Heart right ventricle (tissue), 16 donors: ENCODE results near the gene FLAD1. TPM values are rescaled to one million over a fixed set of nuclear protein-coding genes. Genes with fewer than 3 reads are reported as not detected.
A peak's percentile ranks its signal among the peaks of the same experiment; 100 is the strongest.

Source experiments
- ATAC-seq, 8 donors: fragments of 200-7000 bp; cut with Tn5 transposase; one replicate each; pipeline ENCODE4 v1.9.1; 2020; ENCODE audit warnings: mild to moderate bottlenecking in 8 of 8, moderate library complexity in 8 of 8, moderate number of reproducible peaks in 1 of 8
- DNase-seq, 2 donors: peaks; one replicate each; pipeline ENCODE4 v3.0.0-alpha.2; 2020
- H3K27ac ChIP-seq, 10 donors: fragments of 200-600 bp; sonication (generic) in 2 of 10; one replicate each; pipeline versions ENCODE4 v1.5.0 to v1.8.0; 2020 to 2022; ENCODE audit warnings: mild to moderate bottlenecking in 3 of 10
- H3K27me3 ChIP-seq, 7 donors: fragments of 200-600 bp; one replicate each; pipeline ENCODE4 v1.8.0; 2021 to 2022; ENCODE audit warnings: mild to moderate bottlenecking in 2 of 7
- H3K36me3 ChIP-seq, 9 donors: fragments of 200-600 bp; sonication (generic) in 1 of 9; one replicate each; pipeline versions ENCODE4 v1.5.0 to v1.8.0; 2020 to 2022; ENCODE audit warnings: mild to moderate bottlenecking in 2 of 9
- H3K4me1 ChIP-seq, 9 donors: fragments of 200-600 bp; sonication (generic) in 1 of 9; one replicate each; pipeline versions ENCODE4 v1.5.0 to v1.8.0; 2020 to 2022; ENCODE audit warnings: mild to moderate bottlenecking in 4 of 9
- H3K4me3 ChIP-seq, 10 donors: fragments of 200-600 bp; sonication (generic) in 2 of 10; one replicate each; pipeline versions ENCODE4 v1.5.0 to v1.8.0; 2020 to 2022; ENCODE audit warnings: mild to moderate bottlenecking in 7 of 10, moderate library complexity in 2 of 10
- H3K9me3 ChIP-seq, 11 donors: fragments of 200-600 bp in 10 of 11; sonication (generic) in 2 of 11; one replicate each; pipeline versions ENCODE4 v1.5.0 to v1.8.0; 2013 to 2022; ENCODE audit warnings: mild to moderate bottlenecking in 2 of 11, control low read depth in 1 of 11, moderate library complexity in 1 of 11
- CTCF ChIP-seq, 9 donors: fragments of 200-600 bp; sonication (generic) in 2 of 9; IDR thresholded peaks; one replicate each; pipeline versions ENCODE4 v1.5.0 to v1.8.0; 2021 to 2022; ENCODE audit warnings: antibody characterized with exemption in 9 of 9, mild to moderate bottlenecking in 5 of 9, moderate library complexity in 1 of 9
- WGBS, 2 donors: extraction: QIAGEN DNeasy Blood & Tissue Kit; methylation state at CpG; one replicate each; pipeline ENCODE4 v1.1.7; 2013; ENCODE audit warnings: inconsistent platforms in 1 of 2; 5-methylcytosine and 5-hydroxymethylcytosine counted together
- intact Hi-C, 10 donors: fragments of 100-400 bp; cut with DNase I; formaldehyde crosslinking; loops; one replicate each; pipeline versions ENCODE4 v1.11.1 to v1.14.2; 2022
- polyA plus RNA-seq, 2 donors: library from polyadenylated mRNA; stranded (reverse); fragments of 200-250 nt; gene quantifications; one replicate each; pipeline ENCODE4 v1.2.3, GENCODE V29; 2013
- total RNA-seq, 10 donors: library from RNA; stranded (reverse); fragmentation: NEBNext Ultra II Directional in 3 of 10; extraction: Animal tissue kit (Norgen Biotek cat#: 25700) in 3 of 10; gene quantifications; one replicate each; pipeline versions ENCODE4 v1.2.1 to v1.2.4, GENCODE V29; 2021 to 2023
- donor health status: Arrhythmogenic right ventricular cardiomyopathy.
- donor health status: ischemic (EF 13 %, LVEDD 7.1; RV severe dilation, severe dysfunction).
- donor health status: healthy with polysubstance abuse.
- donor health status: DM: no; HTN: yes; CAD: no.
- donor health status: DM: no; HTN: no; CAD: no.
- donor health status: ischemic (EF 25% LVEDD 6.9; RV normal size, moderate dysfunction).
- donor health status: ischemic (EF 25% LVEDD 5.7; RV mildly dilated, moderate dysfunction).
- donor health status: healthy.
- donor health status: DM: yes; HTN: yes; CAD: no.
- donor health status: Ischemic cardiomyopathy.
- donor health status: ischemic (EF 35%, LVEDD 5.7; RV mildly dilated, moderate dysfunction).
- donor health status: nonischemic (EF 11% LVEDD 7.7; RV severe dilation, severe dysfunction).
- donor health status: DM: yes; HTN: yes; CAD: no.
- donor health status: PGD.
- donor health status: ischemic (EF 29% LVEDD 5.4; RV normal size, mild dysfunction).
- donor health status: nonischemic (EF 23%, LVEDD 6.1; RV moderate dilation, normal function).

The FLAD1 gene
- total and polyA plus RNA-seq, 12 donors, result 20.1 to 41.6 (median 25.0) TPM

DNA sequence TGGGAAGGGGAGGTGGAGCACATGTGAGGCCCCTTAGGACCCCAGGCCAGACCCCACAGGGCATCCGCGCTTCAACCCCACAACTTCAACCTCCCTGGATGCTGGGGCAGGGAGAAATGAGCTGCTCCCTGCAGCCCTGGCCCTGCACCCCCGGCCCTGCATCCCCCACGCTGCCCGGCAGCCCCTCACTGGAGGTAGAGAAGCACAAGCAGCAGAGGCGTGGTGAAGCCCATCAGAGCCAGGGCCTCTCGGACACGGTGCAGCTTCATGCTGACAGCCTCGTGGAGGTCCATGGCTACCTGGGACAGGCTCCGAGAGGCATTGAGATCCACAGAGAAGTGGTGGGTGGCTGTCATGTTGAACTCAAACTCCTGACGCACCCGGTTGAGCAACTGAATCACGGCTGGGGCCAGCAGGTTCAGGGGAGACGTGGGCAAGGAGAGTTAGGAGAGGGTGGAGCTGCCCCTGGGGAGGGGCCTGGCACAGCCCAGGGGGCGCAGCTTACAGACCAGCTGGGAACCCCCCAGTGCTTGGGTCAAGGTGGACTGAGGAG is 47.2 kb downstream of the FLAD1 start:
- Histone ChIP-seq H3K9me3 (no peaks in the 10 kb centered on the region), H3K4me3 (no peak overlapping the region), H3K27ac (no peak overlapping the region), H3K36me3 (no peaks in the 10 kb centered on the region), H3K27me3 (no peaks in the 10 kb centered on the region), H3K4me1 (no peaks in the 10 kb centered on the region)
- WGBS, 2 donors, result 90 to 93% methylated on average over 15 of the region's 15 CpGs
- TF ChIP-seq CTCF (IDR thresholded peaks at IDR 0.05), result no peak
- intact Hi-C loops, result no loop called here
- DNase-seq, result no peak
- ATAC-seq, result peak in 1 of 8 donors; percentile 25

GRCh38 chr1:155030899-155031298 is 47.8 kb downstream of the FLAD1 start:
- WGBS, 2 donors, result 82 to 88% methylated on average over 11 of the region's 11 CpGs
- no peak for DNase-seq
- Histone ChIP-seq H3K27ac (no peak overlapping the region), H3K27me3 (no peaks in the 10 kb centered on the region), H3K4me3 (no peak overlapping the region), H3K4me1 (peaks cover 0 to 2% (median 0%) of the 10 kb centered on the region in 9 donors), H3K9me3 (no peaks in the 10 kb centered on the region), H3K36me3 (no peaks in the 10 kb centered on the region)
- no peak for ATAC-seq
- no peak for TF ChIP-seq CTCF (IDR thresholded peaks at IDR 0.05)
- intact Hi-C loops, result no loop called here

DNA sequence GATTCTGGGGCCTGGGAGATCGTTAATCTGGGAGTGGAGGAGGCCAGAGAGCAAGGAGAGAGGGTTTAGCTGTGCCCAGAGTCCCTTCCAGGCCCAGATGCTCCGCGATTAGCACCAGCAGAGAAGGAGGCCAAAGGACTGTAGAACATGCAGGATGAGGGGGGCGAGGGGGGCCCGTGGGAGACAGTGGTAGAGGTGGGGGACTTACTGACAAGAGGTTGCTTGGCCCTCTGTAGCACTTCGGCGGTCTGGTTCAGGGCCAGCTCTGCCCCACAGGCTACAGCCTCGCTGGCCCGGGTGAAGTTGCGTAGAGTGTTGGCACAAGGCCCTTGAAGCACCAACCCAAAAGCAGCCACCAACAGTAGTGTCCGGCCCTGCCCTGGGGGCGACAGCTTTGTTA is 49.7 kb downstream of the FLAD1 start:
- Histone ChIP-seq H3K36me3 (no peaks in the 10 kb centered on the region), H3K9me3 (no peaks in the 10 kb centered on the region), H3K4me1 (peaks cover 0 to 14% (median 0%) of the 10 kb centered on the region in 9 donors), H3K27ac (no peak overlapping the region), H3K4me3 (no peak overlapping the region), H3K27me3 (no peaks in the 10 kb centered on the region)
- DNase-seq, result no peak
- intact Hi-C loops, result no loop called here
- no peak for TF ChIP-seq CTCF (IDR thresholded peaks at IDR 0.05)
- ATAC-seq, result no peak
- 86 to 95% methylated on average over 12 of the region's 12 CpGs for WGBS, 2 donors

DNA sequence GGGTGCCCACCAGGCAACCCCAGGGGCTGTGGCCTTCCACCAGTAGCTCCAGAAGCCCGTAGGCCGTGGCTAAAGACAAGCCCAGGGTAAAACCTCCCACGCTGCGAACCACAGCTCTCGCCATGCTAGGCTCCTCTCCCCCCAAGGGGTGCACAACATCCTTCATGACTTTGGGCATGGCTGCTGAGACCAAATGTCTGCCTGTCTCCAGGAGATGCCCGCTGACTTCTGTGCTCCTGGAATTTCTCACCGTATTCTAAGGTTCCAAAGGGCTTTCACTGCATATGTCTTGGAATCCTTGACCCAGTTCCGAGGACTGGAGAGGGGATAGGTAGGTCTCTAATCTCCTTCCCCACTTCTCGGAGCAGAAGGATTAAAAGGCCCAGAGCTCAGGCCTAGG is 50.4 kb downstream of the FLAD1 start, which contains the start of the genes DCST1 and DCST2:
Gene DCST1, plus strand, starts transcription at position 301 of the 400 bp plus-strand sequence. CDS start 213 bp downstream, outside the sequence.
Gene DCST2, minus strand, starts transcription at position 258 of the 400 bp plus-strand sequence. Its CDS starts 80 bp downstream, at position 178.
- TF ChIP-seq CTCF (IDR thresholded peaks at IDR 0.05), result no peak

More for the DNA sequence above, 50.4 kb downstream of the FLAD1 start, which contains the start of the genes DCST1 and DCST2:
- intact Hi-C loops, result no loop called here
- Histone ChIP-seq H3K4me1 (peaks cover 0 to 18% (median 0%) of the 10 kb centered on the region in 9 donors), H3K27ac (no peak within 1 kb of the TSS), H3K4me3 (no peak within 1 kb of the TSS), H3K27me3 (no peaks in the 10 kb centered on the region), H3K9me3 (no peaks in the 10 kb centered on the region), H3K36me3 (no peaks in the 10 kb centered on the region)
- WGBS, 2 donors, result 95% methylated on average over 9 of the region's 9 CpGs
- DNase-seq, result no peak
- ATAC-seq, result no peak
